Spleen (tissue), 7 donors: Measurements from ENCODE around the gene CDH13.

ENCODE experiments used
- POLR2AphosphoS5 ChIP-seq, 3 donors: sonication (generic); formaldehyde crosslinking; IDR thresholded peaks; one replicate each; pipeline ENCODE4 v1.5.1; 2017; ENCODE audit warnings: antibody characterized with exemption in 3 of 3
- TF ChIP-seq, protein P1 (sequence below), 11 experiments: fragments of 200-600 bp in 7 of 11; fragments of 450-650 bp in 4 of 11; sonication (generic) in 4 of 11; IDR thresholded peaks in 8 of 11; conservative IDR thresholded peaks in 3 of 11; 1 replicate in 7 of 11; 2 replicates in 4 of 11; pipeline versions ENCODE4 v1.4.0 to v1.8.0; 2016 to 2021; ENCODE audit warnings: antibody characterized with exemption in 11 of 11, inconsistent platforms in 4 of 11, mild to moderate bottlenecking in 1 of 11
- donor health status: DM: no; HTN: no; CAD: no; lungs with moderate emphysema.
- donor health status: DM: no; HTN: no; CAD: no.
- donor health status: DM: no; HTN: no; CAD: no.

DNA sequence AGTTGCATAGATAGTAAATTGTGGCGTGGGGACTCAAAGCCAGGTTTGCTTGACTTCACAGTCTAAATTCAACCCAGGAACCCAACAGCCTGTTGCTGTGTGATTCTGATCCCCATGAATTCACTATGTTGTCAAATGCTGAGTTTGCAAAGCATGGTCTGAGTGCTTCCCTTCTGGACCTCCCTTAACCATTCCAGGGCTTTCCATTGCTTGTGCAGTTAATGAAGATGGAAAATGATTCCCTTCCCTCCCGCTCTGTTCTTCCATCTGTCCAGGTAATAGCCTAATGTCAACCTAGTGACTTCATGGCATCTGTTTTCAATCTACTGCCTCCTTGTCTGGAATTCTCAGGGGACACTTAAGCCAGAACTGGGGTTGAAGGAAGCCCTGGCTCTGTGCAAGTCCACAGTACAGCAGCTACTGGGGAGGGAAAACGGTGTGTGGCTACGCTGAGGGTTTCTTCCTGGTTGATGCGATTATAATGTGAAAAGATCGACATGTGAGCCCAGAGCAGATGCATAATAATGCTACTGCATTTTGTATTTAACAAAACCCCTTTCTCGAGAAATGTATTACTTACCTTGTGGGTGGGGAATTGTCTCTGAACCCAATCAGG is 206.7 kb downstream of the CDH13 start:
- TF ChIP-seq, protein P1, sequence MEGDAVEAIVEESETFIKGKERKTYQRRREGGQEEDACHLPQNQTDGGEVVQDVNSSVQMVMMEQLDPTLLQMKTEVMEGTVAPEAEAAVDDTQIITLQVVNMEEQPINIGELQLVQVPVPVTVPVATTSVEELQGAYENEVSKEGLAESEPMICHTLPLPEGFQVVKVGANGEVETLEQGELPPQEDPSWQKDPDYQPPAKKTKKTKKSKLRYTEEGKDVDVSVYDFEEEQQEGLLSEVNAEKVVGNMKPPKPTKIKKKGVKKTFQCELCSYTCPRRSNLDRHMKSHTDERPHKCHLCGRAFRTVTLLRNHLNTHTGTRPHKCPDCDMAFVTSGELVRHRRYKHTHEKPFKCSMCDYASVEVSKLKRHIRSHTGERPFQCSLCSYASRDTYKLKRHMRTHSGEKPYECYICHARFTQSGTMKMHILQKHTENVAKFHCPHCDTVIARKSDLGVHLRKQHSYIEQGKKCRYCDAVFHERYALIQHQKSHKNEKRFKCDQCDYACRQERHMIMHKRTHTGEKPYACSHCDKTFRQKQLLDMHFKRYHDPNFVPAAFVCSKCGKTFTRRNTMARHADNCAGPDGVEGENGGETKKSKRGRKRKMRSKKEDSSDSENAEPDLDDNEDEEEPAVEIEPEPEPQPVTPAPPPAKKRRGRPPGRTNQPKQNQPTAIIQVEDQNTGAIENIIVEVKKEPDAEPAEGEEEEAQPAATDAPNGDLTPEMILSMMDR (IDR thresholded peaks at IDR 0.05 in 8 of 11, conservative IDR thresholded peaks at IDR 0.05 in 3 of 11), result no peak
- no peak for TF ChIP-seq POLR2AphosphoS5 (IDR thresholded peaks at IDR 0.05)
